Measurements from ENCODE around the gene MAGI2. TPM values are rescaled to one million over a fixed set of nuclear protein-coding genes. Genes with fewer than 3 reads are reported as not detected.

MAGI2 gene
- total RNA-seq, 2 experiments from 2014 or later: 0.14 to 0.19 TPM

DNA sequence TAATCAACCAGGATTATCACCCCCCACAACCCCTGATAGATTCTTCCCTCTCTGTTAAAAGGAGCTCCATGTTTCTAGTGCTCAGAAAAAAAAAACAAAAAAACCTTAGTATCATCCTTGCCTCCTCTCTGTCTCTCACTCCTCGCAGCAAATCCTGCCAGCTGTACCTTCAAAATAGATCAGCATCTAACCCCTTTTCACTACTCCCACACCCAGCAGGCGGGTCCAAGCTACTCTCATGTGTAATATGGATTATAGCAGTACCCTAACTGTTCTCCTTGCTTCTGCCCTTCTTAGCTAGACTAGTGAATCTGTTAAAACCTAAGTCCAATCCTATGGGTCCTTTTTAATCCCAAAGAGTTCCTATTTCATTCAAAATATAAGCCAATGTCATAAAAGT, 667.4 kb downstream of the MAGI2 start:
- no peaks in the 10 kb centered on the region for H3K36me3 Mint-ChIP-seq
- no peak overlapping the region for H3K4me3 Mint-ChIP-seq
- ATAC-seq (ENCODE audit: low read depth): no peak

DNA sequence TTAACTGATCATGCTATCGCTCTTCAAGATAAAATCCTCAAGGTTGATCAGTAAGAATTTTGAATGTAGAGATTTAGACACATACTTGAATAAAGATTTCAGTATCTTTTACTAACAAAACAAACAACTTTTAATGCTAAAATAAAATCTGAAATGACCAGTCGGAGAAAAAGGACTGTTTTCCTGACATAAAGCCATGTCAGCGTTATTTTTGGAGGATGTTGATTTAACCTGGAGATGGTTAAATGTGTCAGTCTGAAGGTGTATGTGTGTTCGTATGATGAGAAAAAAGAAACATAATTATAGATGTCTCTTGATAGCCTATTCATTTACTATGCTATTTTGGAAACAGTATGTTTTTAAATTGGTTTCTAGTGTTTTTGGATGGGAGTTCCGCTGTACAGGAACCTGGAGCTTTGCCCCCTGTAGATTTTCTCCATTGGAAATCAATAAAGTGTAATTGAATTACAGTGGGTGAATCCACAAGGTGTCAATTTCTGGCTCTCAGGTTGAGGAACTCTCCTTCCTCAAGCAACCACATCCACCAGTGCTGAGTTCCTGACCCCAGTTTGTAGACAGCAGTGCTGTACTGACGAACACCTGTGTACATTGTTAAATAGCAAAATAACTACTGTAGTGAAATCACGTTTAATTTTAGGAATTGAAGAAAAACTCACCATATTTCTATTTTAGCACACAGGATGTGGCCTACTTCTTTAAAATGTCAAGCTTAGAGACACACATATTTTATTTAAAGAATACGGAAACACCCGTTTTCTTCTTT, 670.1 kb downstream of the MAGI2 start:
- Mint-ChIP-seq H3K4me3 (no peak overlapping the region), H3K9me3 (peaks cover 3% of the 10 kb centered on the region), H3K27ac (no peak overlapping the region), H3K4me1 (no peaks in the 10 kb centered on the region), H3K27me3 (no peaks in the 10 kb centered on the region), H3K36me3 (no peaks in the 10 kb centered on the region)
- DNase-seq (no peak), ATAC-seq (ENCODE audit: low read depth) (no peak)
- POLR2A ChIA-PET: no interaction called here

More for the DNA sequence above, 667.4 kb downstream of the MAGI2 start:
- DNase-seq: no peak
- H3K9me3 Mint-ChIP-seq: peaks cover 4% of the 10 kb centered on the region
- no peaks in the 10 kb centered on the region for H3K27me3 Mint-ChIP-seq
- H3K27ac Mint-ChIP-seq: no peak overlapping the region
- POLR2A ChIA-PET: no interaction called here
- H3K4me1 Mint-ChIP-seq: no peaks in the 10 kb centered on the region

DNA sequence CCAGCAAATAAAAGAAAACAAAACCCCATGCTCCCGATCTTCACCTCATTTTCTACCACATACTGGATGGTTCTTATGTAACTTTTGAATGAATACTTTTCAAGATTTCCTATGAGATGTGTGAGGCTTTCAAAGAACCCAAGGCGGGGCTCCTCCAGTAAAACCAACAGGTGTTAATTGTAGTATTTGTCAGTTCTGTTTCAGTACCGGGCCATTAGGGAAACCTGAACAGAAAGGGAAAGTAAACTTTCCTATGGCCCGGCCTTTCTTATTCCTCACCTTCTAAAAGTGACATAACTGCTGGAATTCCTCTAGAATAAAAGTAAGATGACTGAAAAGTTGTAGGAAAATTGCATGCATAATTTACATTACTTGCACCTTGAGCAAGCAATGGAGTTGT, 672.9 kb downstream of the MAGI2 start:
- POLR2A ChIA-PET: no interaction called here
- Mint-ChIP-seq H3K4me1 (no peaks in the 10 kb centered on the region), H3K27ac (no peak overlapping the region), H3K36me3 (no peaks in the 10 kb centered on the region), H3K4me3 (no peak overlapping the region), H3K27me3 (no peaks in the 10 kb centered on the region), H3K9me3 (no peaks in the 10 kb centered on the region)
- no peak for ATAC-seq (ENCODE audit: low read depth)
- DNase-seq: no peak

DNA sequence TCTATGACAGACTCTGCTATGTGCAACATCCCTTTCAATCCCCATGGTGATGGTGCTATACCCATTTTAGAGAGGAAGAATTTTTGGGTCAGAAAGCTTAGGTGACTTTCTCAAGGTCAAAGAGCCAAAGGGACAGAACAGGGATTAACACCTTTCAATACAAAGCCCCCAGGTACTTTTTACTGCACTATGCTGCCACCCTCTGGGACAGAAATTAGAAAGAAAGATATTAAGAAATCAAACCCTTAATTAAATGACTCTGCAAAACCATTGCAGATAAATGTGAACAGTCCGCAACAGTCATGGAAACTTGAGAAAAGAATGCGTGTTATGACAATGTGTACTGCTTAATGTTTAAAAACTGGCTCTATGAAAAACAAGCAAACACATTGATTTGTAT, 673.7 kb downstream of the MAGI2 start:
- Mint-ChIP-seq H3K9me3 (no peaks in the 10 kb centered on the region), H3K27ac (no peak overlapping the region), H3K36me3 (no peaks in the 10 kb centered on the region), H3K4me3 (no peak overlapping the region), H3K27me3 (no peaks in the 10 kb centered on the region), H3K4me1 (no peaks in the 10 kb centered on the region)
- ATAC-seq (ENCODE audit: low read depth) (no peak), DNase-seq (no peak)
- POLR2A ChIA-PET: no interaction called here

DNA sequence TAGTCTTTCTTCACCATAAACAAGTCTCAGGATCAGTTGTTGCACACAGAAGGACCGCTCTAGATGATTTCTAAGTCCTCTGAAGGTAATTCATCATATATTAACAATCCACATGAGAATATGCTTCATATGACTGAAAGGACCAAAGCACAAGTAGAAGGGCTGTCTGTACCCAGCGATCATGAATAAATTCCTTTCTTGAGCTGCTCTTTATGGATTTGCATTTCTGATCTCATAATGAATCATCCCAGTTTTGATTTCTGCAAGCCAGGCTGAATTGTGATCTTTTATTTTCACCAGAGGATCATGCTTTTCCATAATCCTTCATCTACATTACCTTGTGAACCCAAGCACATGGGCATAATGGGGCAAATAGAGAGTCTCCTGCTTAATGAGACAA, 675.6 kb downstream of the MAGI2 start:
- Mint-ChIP-seq H3K27me3 (no peaks in the 10 kb centered on the region), H3K9me3 (no peaks in the 10 kb centered on the region)
- POLR2A ChIA-PET: no interaction called here

DNA sequence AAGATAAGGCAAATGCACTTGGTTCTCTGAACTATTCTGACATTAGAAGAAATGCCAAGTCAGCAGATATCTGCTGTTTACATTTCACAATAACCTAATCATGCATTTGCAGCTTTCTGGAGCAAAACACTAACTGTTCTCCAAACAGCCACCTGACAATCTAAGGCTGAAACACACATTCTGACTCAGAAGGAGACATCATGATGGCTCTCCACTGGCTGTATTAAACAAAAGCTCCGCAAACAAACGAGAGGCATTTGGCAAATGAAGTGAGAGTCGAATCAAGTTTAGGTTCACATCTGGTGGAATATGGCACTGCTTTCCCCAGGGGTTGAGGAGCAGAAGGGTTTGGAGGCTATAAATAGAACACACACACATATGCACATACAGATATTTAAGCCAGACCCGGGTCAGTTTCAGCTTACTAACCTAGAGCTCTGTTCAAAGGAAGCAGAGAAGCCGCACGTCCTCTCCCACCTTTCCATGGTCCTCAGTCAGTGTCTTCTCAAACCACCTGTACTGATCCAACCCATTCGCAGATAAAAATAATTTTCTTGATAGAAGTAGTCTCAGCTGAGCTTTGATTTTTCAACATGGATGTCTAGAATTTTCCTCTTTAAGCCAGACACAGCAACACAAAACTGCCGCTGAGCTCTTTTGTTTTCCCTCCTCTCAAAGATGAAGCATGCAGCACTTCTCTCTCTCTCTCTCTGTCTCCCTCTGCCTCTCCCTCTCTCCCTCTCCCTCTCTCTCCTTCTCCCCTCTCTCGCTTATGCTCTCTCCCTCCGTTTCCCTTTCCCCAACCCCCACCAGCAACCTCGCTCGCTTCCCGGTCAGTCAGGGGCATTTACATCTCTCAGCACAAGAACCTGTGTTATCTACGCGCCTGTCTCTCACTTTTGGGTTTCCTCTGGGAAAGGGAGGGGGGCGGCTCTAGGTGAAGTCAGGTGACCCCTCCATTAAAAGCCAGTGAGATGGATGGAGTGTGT, 682.8 kb downstream of the MAGI2 start:
- ATAC-seq (ENCODE audit: low read depth): no peak
- no peak for DNase-seq
- Mint-ChIP-seq H3K9me3 (no peaks in the 10 kb centered on the region), H3K4me1 (no peaks in the 10 kb centered on the region), H3K27ac (no peak overlapping the region), H3K4me3 (no peak overlapping the region), H3K36me3 (no peaks in the 10 kb centered on the region), H3K27me3 (peaks cover 4% of the 10 kb centered on the region)
- POLR2A ChIA-PET: no interaction called here

More for the DNA sequence above, 675.6 kb downstream of the MAGI2 start:
- no peak overlapping the region for H3K4me3 Mint-ChIP-seq
- DNase-seq: no peak
- H3K36me3 Mint-ChIP-seq: no peaks in the 10 kb centered on the region
- no peaks in the 10 kb centered on the region for H3K4me1 Mint-ChIP-seq
- no peak for ATAC-seq (ENCODE audit: low read depth)
- H3K27ac Mint-ChIP-seq: no peak overlapping the region

DNA sequence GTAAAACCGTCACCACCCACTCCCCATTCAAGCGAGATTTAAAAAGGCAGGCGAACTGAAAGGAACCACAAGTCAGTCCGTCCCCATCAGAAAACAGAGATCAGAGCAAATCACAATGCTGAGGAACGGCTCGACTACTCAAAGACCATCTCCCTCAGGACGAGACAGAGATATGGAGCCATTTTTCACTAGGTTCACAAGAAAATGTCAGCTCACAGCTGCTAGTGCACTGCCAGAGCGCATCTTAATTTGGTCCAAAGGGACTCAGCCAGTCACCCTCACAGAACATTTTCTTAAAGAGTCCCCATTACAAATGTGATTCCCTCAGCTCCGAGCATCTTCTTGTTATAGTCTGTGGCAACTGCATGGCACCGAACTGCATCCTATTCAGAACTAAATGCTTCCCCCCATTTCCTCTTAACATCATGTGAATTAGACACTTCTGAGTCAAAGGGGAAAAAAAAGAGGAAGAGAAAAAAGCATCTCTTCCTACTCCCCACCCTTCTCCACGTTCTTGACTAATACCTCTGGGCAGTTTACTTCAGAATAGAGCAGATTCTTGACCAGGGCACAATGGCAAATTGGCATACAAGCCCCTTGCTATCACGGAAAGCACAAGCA, 683.9 kb downstream of the MAGI2 start:
- Mint-ChIP-seq H3K27me3 (peaks cover 4% of the 10 kb centered on the region), H3K4me1 (no peaks in the 10 kb centered on the region), H3K27ac (no peak overlapping the region), H3K4me3 (no peak overlapping the region), H3K36me3 (no peaks in the 10 kb centered on the region), H3K9me3 (no peaks in the 10 kb centered on the region)
- no peak for ATAC-seq (ENCODE audit: low read depth)
- DNase-seq: no peak
- POLR2A ChIA-PET: no interaction called here

DNA sequence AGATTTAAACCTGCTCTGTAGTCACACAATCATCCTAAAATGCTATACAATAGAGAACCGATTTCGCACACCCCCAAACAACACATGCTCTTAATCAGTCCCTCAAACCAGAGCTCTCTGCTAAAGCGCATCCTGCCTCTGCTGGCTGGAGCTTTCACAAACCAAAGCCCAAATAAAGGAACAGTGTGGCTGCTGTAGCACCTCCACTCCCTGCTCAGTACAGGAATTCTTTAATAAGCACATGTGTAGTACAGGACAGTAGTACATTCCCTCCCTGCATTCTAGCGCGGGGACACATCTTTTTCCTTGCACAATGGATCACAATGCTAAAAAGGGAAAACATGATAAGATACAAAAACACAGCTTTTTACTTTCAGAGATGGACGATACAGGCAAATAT, 684.6 kb downstream of the MAGI2 start:
- H3K27ac Mint-ChIP-seq: no peak overlapping the region
- H3K36me3 Mint-ChIP-seq: no peaks in the 10 kb centered on the region
- no peak for DNase-seq
- H3K9me3 Mint-ChIP-seq: no peaks in the 10 kb centered on the region
- POLR2A ChIA-PET: no interaction called here
- H3K4me1 Mint-ChIP-seq: no peaks in the 10 kb centered on the region
- peaks cover 4% of the 10 kb centered on the region for H3K27me3 Mint-ChIP-seq
- ATAC-seq (ENCODE audit: low read depth): no peak
- H3K4me3 Mint-ChIP-seq: no peak overlapping the region

DNA sequence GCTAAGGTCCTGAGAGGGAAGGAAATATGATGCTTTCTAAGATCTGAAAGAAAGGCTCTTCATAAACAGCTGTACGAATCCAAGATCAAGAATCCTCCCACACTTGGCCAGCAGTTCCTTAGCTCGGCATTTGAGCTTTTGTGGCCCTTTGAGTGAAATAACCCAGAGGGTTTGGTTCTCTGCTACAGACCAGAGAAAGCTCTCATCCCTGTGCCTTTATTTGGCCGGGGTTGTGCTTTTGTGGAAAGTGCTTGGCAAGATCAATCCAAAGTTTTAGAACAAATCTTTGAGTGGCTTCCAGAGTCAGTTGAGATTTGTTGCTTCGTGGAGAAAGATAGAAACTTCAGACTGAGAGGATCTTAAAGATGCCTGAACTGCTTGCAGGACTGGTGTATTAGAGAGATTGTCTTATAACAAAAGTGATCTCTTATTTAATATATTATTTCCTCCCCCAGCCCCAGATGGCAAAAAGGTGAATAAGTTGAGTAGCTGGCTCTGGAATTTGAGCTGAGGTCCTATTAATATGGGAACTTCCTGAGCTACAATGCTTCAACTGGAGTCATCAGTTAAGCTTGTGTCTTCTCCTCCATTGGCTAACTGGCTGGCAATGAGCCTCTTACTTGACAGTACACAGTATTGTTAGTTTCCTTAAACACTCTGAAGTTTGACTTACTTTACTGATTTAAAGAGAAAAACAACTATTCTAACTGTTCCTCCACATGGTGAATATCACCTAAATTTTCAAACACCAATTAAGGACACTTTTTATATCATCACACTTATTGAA, 687.3 kb downstream of the MAGI2 start:
- H3K27ac Mint-ChIP-seq: no peak overlapping the region
- no peak overlapping the region for H3K4me3 Mint-ChIP-seq
- peaks cover 2% of the 10 kb centered on the region for H3K27me3 Mint-ChIP-seq

DNA sequence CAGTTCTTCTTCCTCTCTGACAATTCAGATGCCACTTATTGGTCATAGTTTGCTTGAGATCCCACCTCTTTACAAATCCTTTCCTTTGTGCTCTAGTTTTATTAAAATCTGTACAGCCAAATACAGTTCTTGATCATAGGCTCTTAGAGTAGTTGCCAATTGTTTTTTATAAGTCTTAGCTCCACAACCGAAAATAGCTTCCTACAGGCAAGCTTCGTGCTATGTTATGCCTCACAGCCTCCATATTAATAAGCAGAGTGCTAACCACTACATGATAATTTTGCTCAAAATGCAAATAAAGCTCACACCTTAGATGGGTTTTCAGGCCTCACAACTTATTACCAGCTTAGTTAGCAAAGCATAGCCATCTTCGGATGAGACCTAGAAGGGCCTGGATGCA, 688.9 kb downstream of the MAGI2 start:
- H3K4me1 Mint-ChIP-seq: no peaks in the 10 kb centered on the region
- ATAC-seq (ENCODE audit: low read depth) (no peak), DNase-seq (no peak)
- H3K4me3 Mint-ChIP-seq: no peak overlapping the region
- POLR2A ChIA-PET: no interaction called here
- no peaks in the 10 kb centered on the region for H3K36me3 Mint-ChIP-seq
- H3K27me3 Mint-ChIP-seq: no peaks in the 10 kb centered on the region
- H3K9me3 Mint-ChIP-seq: no peaks in the 10 kb centered on the region
- no peak overlapping the region for H3K27ac Mint-ChIP-seq

More for the DNA sequence above, 687.3 kb downstream of the MAGI2 start:
- POLR2A ChIA-PET: no interaction called here
- H3K4me1 Mint-ChIP-seq: no peaks in the 10 kb centered on the region
- ATAC-seq (ENCODE audit: low read depth) (no peak), DNase-seq (no peak)
- no peaks in the 10 kb centered on the region for H3K9me3 Mint-ChIP-seq
- no peaks in the 10 kb centered on the region for H3K36me3 Mint-ChIP-seq

DNA sequence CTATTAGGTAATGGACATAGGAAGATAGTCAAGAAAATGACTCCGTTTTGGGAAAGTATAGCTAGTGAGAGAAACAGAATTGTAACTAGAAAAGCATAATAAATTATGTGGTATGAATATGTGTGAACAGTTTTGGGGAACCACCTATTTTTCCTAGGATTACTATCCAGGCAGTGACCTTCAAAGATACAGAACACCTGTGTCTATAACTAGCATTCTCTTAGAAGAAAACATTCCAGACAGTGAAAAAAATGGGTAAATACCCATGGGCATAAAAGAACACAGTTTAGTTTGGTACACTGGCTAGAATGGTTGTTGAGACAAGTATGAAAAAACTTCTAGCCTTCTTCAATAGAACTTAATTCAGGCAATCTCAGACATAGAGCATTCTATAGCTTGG, 690.8 kb downstream of the MAGI2 start:
- Mint-ChIP-seq H3K27ac (no peak overlapping the region), H3K36me3 (no peaks in the 10 kb centered on the region), H3K27me3 (no peaks in the 10 kb centered on the region), H3K4me1 (no peaks in the 10 kb centered on the region), H3K9me3 (no peaks in the 10 kb centered on the region), H3K4me3 (no peak overlapping the region)
- no peak for ATAC-seq (ENCODE audit: low read depth)
- DNase-seq: no peak
- POLR2A ChIA-PET: no interaction called here

DNA sequence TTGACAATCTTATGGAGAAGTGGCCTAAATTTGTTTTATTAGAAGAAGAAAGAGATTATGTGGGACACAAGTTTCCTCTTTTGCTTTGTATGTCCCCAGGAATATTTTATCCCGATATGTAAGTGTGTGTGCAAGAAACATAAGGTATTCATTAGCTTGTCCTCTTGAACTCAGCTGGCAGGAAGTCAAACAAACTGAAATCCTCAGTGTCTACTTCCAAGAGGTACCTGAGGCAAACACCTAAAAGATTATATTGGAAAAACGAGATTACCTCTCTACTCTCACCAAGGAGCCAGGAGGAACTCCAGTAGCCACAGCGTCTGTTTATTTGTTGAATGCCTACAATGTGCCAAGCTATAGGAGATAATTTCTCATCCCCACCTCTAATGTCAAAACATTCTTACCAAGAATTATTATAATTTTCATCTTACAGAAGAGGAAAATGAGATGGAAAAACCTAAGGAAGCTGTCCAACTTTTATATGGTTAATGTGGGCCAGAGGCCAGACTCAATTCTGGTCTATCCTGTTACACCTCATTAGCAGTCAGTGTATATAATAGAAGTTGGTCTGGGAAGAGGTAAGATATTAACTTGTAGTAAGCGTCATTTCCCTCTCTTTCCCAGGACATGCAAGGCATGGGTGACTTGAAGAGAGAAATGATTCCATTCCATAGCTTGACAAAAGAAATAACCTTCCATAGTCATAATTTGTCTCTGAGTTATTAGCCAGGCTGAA, 692.7 kb downstream of the MAGI2 start:
- DNase-seq (no peak), ATAC-seq (ENCODE audit: low read depth) (no peak)
- Mint-ChIP-seq H3K4me1 (no peaks in the 10 kb centered on the region), H3K36me3 (no peaks in the 10 kb centered on the region), H3K4me3 (no peak overlapping the region), H3K27me3 (no peaks in the 10 kb centered on the region), H3K27ac (no peak overlapping the region), H3K9me3 (no peaks in the 10 kb centered on the region)
- POLR2A ChIA-PET: no interaction called here

All from activated naive CD8-positive, alpha-beta T cell treated with anti-CD3 and anti-CD28 coated beads, Interleukin-2, amount 10 ng/mL, durations not matched to agents 7 days and 5 days (primary cell).